Measurements from ENCODE around the gene SCG3. TPM values are rescaled to one million over a fixed set of nuclear protein-coding genes. Genes with fewer than 3 reads are reported as not detected.
A peak's percentile ranks its signal among the peaks of the same experiment; 100 is the strongest.

Gene SCG3
- total RNA-seq, 1 donor from 2014 or later: 1.8 TPM

- H2AFZ ChIP-seq (ENCODE audit: low read depth, low read length): no peak overlapping the region
- no peaks in the 10 kb centered on the region for H3K4me1 Mint-ChIP-seq (ENCODE audit: low read depth, unreplicated experiment)
- DNase-seq (ENCODE audit: low read depth): no peak
These were observed 18.1 kb downstream of the SCG3 start for GRCh38 chr15:51699373-51699772.

GRCh38 chr15:51702710-51703109 is 21.4 kb downstream of the SCG3 start:
- Histone ChIP-seq H3K27me3 (ENCODE audit: insufficient read depth, low read length) (peaks cover 8% of the 10 kb centered on the region), H3K4me2 (ENCODE audit: low read length) (no peak overlapping the region), H3K9me3 (ENCODE audit: insufficient read depth, low read depth, low read length) (no peaks in the 10 kb centered on the region), H3K9ac (ENCODE audit: low read length) (no peak overlapping the region), H4K20me1 (ENCODE audit: insufficient read depth, low read length) (no peaks in the 10 kb centered on the region), H3K36me3 (ENCODE audit: insufficient read depth, low read length) (no peaks in the 10 kb centered on the region), H3K4me1 (ENCODE audit: insufficient read depth, low read length) (no peaks in the 10 kb centered on the region), H3K79me2 (ENCODE audit: insufficient read depth, low read length) (no peaks in the 10 kb centered on the region), H3K4me3 (ENCODE audit: insufficient read depth, low read depth, low read length) (no peak overlapping the region), H2AFZ (ENCODE audit: low read depth, low read length) (no peak overlapping the region), H3K27ac (ENCODE audit: low read depth, low read length) (no peak overlapping the region)
- Mint-ChIP-seq H3K27me3 (ENCODE audit: low read depth, unreplicated experiment) (no peaks in the 10 kb centered on the region), H3K27ac (ENCODE audit: unreplicated experiment) (no peak overlapping the region), H3K9me3 (ENCODE audit: unreplicated experiment) (no peaks in the 10 kb centered on the region), H3K4me3 (ENCODE audit: unreplicated experiment) (no peak overlapping the region), H3K4me1 (ENCODE audit: low read depth, unreplicated experiment) (peaks cover 4% of the 10 kb centered on the region), H3K36me3 (ENCODE audit: low read depth, unreplicated experiment) (peaks cover 1% of the 10 kb centered on the region)
- DNase-seq (ENCODE audit: low read depth): no peak
- FAIRE-seq: no peak
- TF ChIP-seq EZH2 (IDR thresholded peaks at IDR 0.05; ENCODE audit: insufficient read depth, low read length) (no peak), CTCF (IDR thresholded peaks at IDR 0.05; ENCODE audit: insufficient read depth, low read depth, low read length) (no peak)

More at GRCh38 chr15:51699373-51699772, 18.1 kb downstream of the SCG3 start:
- no peak overlapping the region for H3K27ac ChIP-seq (ENCODE audit: low read depth, low read length)
- no peaks in the 10 kb centered on the region for H4K20me1 ChIP-seq (ENCODE audit: insufficient read depth, low read length)
- no peak overlapping the region for H3K4me2 ChIP-seq (ENCODE audit: low read length)
- Mint-ChIP-seq H3K36me3 (ENCODE audit: low read depth, unreplicated experiment) (peaks cover 1% of the 10 kb centered on the region), H3K27me3 (ENCODE audit: low read depth, unreplicated experiment) (no peaks in the 10 kb centered on the region), H3K27ac (ENCODE audit: unreplicated experiment) (no peak overlapping the region), H3K9me3 (ENCODE audit: unreplicated experiment) (no peaks in the 10 kb centered on the region), H3K4me3 (ENCODE audit: unreplicated experiment) (no peak overlapping the region)
- H3K36me3 ChIP-seq (ENCODE audit: insufficient read depth, low read length): no peaks in the 10 kb centered on the region
- H3K27me3 ChIP-seq (ENCODE audit: insufficient read depth, low read length): peaks cover 5% of the 10 kb centered on the region
- TF ChIP-seq EZH2 (IDR thresholded peaks at IDR 0.05; ENCODE audit: insufficient read depth, low read length) (no peak), CTCF (IDR thresholded peaks at IDR 0.05; ENCODE audit: insufficient read depth, low read depth, low read length) (no peak)
- H3K9me3 ChIP-seq (ENCODE audit: insufficient read depth, low read depth, low read length): no peaks in the 10 kb centered on the region
- H3K4me1 ChIP-seq (ENCODE audit: insufficient read depth, low read length): no peaks in the 10 kb centered on the region
- no peaks in the 10 kb centered on the region for H3K79me2 ChIP-seq (ENCODE audit: insufficient read depth, low read length)
- no peak overlapping the region for H3K9ac ChIP-seq (ENCODE audit: low read length)
- FAIRE-seq: no peak
- no peak overlapping the region for H3K4me3 ChIP-seq (ENCODE audit: insufficient read depth, low read depth, low read length)

- H3K79me2 ChIP-seq (ENCODE audit: insufficient read depth, low read length): no peaks in the 10 kb centered on the region
- no peak for FAIRE-seq
- no peaks in the 10 kb centered on the region for H3K36me3 Mint-ChIP-seq (ENCODE audit: low read depth, unreplicated experiment)
- DNase-seq (ENCODE audit: low read depth): peak; percentile 61
- peaks cover 6% of the 10 kb centered on the region for H3K27me3 ChIP-seq (ENCODE audit: insufficient read depth, low read length)
- H3K4me2 ChIP-seq (ENCODE audit: low read length): no peak overlapping the region
- no peak overlapping the region for H3K9ac ChIP-seq (ENCODE audit: low read length)
- no peaks in the 10 kb centered on the region for H4K20me1 ChIP-seq (ENCODE audit: insufficient read depth, low read length)
- H3K27me3 Mint-ChIP-seq (ENCODE audit: low read depth, unreplicated experiment): no peaks in the 10 kb centered on the region
- H3K4me1 Mint-ChIP-seq (ENCODE audit: low read depth, unreplicated experiment): peaks cover 4% of the 10 kb centered on the region
- TF ChIP-seq CTCF (IDR thresholded peaks at IDR 0.05; ENCODE audit: insufficient read depth, low read depth, low read length): no peak
- no peak for TF ChIP-seq EZH2 (IDR thresholded peaks at IDR 0.05; ENCODE audit: insufficient read depth, low read length)
- H3K9me3 ChIP-seq (ENCODE audit: insufficient read depth, low read depth, low read length): no peaks in the 10 kb centered on the region
- no peak overlapping the region for H3K4me3 Mint-ChIP-seq (ENCODE audit: unreplicated experiment)
- H3K27ac ChIP-seq (ENCODE audit: low read depth, low read length): no peak overlapping the region
- no peaks in the 10 kb centered on the region for H3K9me3 Mint-ChIP-seq (ENCODE audit: unreplicated experiment)
- no peak overlapping the region for H2AFZ ChIP-seq (ENCODE audit: low read depth, low read length)
- H3K4me3 ChIP-seq (ENCODE audit: insufficient read depth, low read depth, low read length): no peak overlapping the region
- no peaks in the 10 kb centered on the region for H3K36me3 ChIP-seq (ENCODE audit: insufficient read depth, low read length)
- no peak overlapping the region for H3K27ac Mint-ChIP-seq (ENCODE audit: unreplicated experiment)
- no peaks in the 10 kb centered on the region for H3K4me1 ChIP-seq (ENCODE audit: insufficient read depth, low read length)
These were observed 25.0 kb downstream of the SCG3 start for GRCh38 chr15:51706291-51706690.

Data from astrocyte (in vitro differentiated cells and primary cell).